ENCODE data around the gene TRIM26.
"Not testable (repeated sequence)": the region's sequence is repeated elsewhere in the genome, so short reads cannot be mapped to it uniquely, and the experiment has no call there.

Gene TRIM26

GRCh38 chr6:30171677-30172471 is 41.3 kb downstream of the TRIM26 start:
- no peak for DNase-seq (ENCODE audit: low read depth in 2 of 2, low spot score in 1 of 2)

GRCh38 chr6:30169658-30170614 is 43.3 kb downstream of the TRIM26 start:
- no peak for DNase-seq (ENCODE audit: low read depth in 2 of 2, low spot score in 1 of 2)

GRCh38 chr6:30168741-30169140 is 44.5 kb downstream of the TRIM26 start:
- DNase-seq (ENCODE audit: low read depth in 2 of 2, low spot score in 1 of 2), result no peak

GRCh38 chr6:30167101-30167500 is 46.1 kb downstream of the TRIM26 start:
- no peak for DNase-seq (ENCODE audit: low read depth in 2 of 2, low spot score in 1 of 2)

- DNase-seq (ENCODE audit: low read depth in 2 of 2, low spot score in 1 of 2), result not testable (repeated sequence)
Measured at GRCh38 chr6:30165238-30165637, 48.0 kb downstream of the TRIM26 start.

- no peak for DNase-seq (ENCODE audit: low read depth in 2 of 2, low spot score in 1 of 2)
Measured at GRCh38 chr6:30164714-30165113, 48.5 kb downstream of the TRIM26 start.

- no peak for DNase-seq (ENCODE audit: low read depth in 2 of 2, low spot score in 1 of 2)
Measured at GRCh38 chr6:30163918-30164654, 49.1 kb downstream of the TRIM26 start.

- DNase-seq (ENCODE audit: low read depth in 2 of 2, low spot score in 1 of 2), result no peak
Measured at GRCh38 chr6:30163090-30163917, 49.9 kb downstream of the TRIM26 start, which contains the start of gene TRIM15. TRIM15 (plus strand) TSS chr6:30163546; CDS start chr6:30163685, 139 bp downstream.

GRCh38 chr6:30162265-30163089 is 50.7 kb downstream of the TRIM26 start:
- DNase-seq (ENCODE audit: low read depth in 2 of 2, low spot score in 1 of 2), result no peak

GRCh38 chr6:30160785-30161531 is 52.2 kb downstream of the TRIM26 start, which contains the start of gene TRIM10:
TRIM10 (minus strand) TSS chr6:30161211; CDS start chr6:30160858, 353 bp downstream.
- DNase-seq (ENCODE audit: low read depth in 2 of 2, low spot score in 1 of 2), result no peak

GRCh38 chr6:30160008-30160784 is 53.0 kb downstream of the TRIM26 start:
- DNase-seq (ENCODE audit: low read depth in 2 of 2, low spot score in 1 of 2), result no peak

GRCh38 chr6:30158475-30159040 is 54.6 kb downstream of the TRIM26 start:
- DNase-seq (ENCODE audit: low read depth in 2 of 2, low spot score in 1 of 2), result no peak

GRCh38 chr6:30157999-30158398 is 55.2 kb downstream of the TRIM26 start:
- DNase-seq (ENCODE audit: low read depth in 2 of 2, low spot score in 1 of 2), result no peak

GRCh38 chr6:30157581-30157980 is 55.6 kb downstream of the TRIM26 start:
- DNase-seq (ENCODE audit: low read depth in 2 of 2, low spot score in 1 of 2), result no peak

- DNase-seq (ENCODE audit: low read depth in 2 of 2, low spot score in 1 of 2), result no peak
Measured at GRCh38 chr6:30156774-30157173, 56.4 kb downstream of the TRIM26 start.

- no peak for DNase-seq (ENCODE audit: low read depth in 2 of 2, low spot score in 1 of 2)
Measured at GRCh38 chr6:30156262-30156599, 57.0 kb downstream of the TRIM26 start.

GRCh38 chr6:30155520-30156261 is 57.5 kb downstream of the TRIM26 start:
- DNase-seq (ENCODE audit: low read depth in 2 of 2, low spot score in 1 of 2), result no peak
